GM18867 (cell line): Measurements from ENCODE around the gene POMT1.
A peak's percentile ranks its signal among the peaks of the same experiment; 100 is the strongest.
"Not testable (repeated sequence)": the region's sequence is repeated elsewhere in the genome, so short reads cannot be mapped to it uniquely, and the experiment has no call there.

Experiments used
- ATAC-seq: cut with Tn5 transposase; IDR thresholded peaks from one replicate; pipeline ENCODE4 v1.9.1; 2021; ENCODE audit warnings: mild to moderate bottlenecking, moderate library complexity; ENCODE audit not compliant: unreplicated experiment

Gene POMT1, protein sequence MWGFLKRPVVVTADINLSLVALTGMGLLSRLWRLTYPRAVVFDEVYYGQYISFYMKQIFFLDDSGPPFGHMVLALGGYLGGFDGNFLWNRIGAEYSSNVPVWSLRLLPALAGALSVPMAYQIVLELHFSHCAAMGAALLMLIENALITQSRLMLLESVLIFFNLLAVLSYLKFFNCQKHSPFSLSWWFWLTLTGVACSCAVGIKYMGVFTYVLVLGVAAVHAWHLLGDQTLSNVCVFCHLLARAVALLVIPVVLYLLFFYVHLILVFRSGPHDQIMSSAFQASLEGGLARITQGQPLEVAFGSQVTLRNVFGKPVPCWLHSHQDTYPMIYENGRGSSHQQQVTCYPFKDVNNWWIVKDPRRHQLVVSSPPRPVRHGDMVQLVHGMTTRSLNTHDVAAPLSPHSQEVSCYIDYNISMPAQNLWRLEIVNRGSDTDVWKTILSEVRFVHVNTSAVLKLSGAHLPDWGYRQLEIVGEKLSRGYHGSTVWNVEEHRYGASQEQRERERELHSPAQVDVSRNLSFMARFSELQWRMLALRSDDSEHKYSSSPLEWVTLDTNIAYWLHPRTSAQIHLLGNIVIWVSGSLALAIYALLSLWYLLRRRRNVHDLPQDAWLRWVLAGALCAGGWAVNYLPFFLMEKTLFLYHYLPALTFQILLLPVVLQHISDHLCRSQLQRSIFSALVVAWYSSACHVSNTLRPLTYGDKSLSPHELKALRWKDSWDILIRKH

DNA sequence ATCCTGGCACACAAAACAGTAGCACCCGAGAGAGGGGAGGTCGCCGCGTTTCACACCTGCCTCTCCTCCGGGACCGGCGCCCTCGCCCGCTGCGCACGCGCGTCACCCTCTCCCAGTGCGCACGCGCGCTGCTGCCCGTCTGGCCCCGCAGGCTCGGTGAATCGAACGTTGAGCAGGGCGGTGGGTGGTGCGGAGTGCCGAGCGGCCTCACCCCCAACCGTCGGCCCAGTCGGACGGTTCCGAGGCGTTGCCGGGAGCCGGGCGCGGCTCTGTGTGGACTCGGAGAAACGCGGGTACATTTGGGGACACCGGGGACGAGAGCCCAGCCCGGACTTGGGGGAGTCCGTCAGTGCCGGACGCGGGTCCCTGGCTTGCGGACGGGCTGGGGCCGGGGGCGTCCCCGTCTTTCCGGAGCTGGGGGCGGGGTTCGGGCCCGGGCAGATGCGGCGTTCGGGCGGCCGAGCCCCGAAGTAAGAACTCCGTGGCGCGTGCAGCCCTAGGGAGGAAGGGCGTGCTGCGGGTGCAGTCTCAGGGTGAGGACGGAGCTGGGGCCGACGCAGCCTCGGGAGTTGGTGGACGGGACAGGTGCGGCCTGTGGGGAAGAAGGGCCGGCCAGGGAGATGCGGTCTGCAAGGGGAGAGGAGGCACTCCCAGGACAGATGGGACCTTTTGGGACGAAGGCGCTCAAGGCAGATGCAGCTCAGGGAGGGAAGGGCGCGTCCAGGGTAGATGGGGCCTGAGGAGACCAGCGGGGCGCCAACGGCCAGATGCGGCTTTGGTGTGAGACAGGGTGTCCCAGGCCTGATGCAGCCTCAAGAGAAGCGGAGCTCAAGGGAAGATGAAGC, at the start of gene POMT1:
TSS of gene POMT1 (plus strand) at position 138 of the 845 bp plus-strand sequence. CDS start 1,301 bp downstream, outside the sequence.
- ATAC-seq = peak; percentile 84

DNA sequence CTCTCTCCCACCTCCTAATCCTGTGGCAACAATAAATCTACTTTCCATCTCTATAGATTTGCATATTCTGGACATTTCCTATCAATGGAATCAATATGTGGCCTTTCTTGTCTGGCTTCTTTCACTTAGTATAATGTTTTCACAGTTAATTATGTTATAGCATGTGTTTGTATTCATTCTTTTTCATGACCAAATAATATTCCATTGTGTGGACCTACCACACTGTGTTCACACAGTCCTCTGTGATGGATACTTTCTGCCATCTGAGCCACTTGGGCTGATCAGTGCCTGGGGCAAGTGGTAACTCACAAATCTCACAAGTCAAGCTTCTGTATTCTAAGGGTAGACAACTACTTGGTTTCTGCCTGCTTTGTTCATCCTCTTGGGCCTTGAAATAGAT, 48.7 kb upstream of the POMT1 start:
- ATAC-seq = no peak

DNA sequence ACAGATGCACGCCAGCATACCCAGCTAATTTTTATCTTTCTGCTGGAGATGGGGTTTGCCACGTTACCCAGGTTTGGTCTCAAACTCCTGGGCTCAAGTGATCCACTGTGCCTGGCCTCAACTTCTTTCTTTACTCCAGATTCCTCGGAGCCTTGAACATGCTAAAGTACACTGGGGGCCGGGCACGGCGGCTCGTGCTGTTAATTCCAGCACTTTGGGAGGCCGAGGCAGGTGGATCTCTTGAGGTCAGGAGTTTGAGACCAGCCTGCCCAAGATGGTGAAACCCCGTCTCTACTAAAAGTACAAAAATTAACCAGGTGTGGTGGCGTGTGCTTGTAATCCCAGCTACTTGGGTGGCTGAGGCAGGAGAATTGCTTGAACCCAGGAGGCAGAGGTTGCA, 47.1 kb upstream of the POMT1 start:
- ATAC-seq = not testable (repeated sequence)

DNA sequence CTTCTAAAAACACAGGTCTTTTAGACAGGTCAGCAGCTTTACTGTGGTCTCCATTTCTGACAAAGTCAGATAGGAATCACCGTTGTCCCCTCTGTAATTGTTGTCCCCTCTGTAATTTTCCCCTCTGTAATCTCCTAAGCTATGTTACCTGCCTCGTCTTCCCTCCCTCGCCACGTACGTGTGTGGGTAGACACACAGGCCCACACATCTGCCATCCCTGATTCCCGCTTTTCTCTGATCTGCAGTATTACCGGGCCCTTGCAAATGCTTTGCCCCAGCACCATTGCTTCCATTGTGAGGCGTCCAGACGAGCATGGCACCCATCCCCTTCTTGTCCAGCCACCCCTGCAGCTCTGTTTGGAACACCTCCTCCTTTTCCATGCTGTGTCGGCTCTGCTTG, 45.0 kb upstream of the POMT1 start:
- no peak for ATAC-seq

DNA sequence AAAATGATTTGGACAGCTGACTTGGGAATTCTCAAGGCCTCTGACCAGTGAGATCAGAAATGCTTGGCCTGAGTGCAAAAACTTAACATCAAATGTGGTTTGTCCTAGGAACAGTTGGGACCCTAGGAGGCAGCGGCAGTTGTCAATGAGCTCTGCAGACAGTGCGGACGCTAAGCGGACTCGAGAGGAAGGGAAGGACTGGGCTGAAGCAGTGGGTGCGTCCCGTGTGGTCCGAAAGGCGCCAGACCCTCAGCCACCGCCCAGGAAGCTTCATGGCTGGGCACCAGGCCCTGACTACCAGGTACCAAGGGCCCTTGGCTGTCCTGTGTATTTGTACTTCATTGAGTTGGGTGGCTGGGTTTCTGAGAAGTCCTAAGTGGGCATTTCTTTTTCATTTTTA, 43.7 kb upstream of the POMT1 start:
- ATAC-seq = no peak

DNA sequence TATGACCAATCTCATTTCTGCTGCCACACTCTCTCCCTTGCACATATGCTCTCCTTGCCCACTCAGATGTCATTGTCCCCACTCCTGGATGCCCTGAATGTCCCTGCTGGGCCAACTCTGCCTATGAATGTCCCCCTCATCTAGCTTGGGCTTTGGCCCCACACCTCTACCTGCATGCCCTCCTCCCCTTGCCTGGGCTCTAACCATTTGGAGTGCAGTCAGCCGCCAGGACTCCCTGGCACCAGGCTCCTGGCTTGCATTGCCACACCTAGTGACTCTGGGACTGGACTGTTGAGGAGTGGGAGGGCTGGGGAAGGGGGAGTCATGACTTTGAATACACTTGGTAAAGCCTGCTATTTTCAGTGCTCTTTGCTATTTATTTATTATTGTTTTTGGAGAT, 41.6 kb upstream of the POMT1 start:
- ATAC-seq = no peak

DNA sequence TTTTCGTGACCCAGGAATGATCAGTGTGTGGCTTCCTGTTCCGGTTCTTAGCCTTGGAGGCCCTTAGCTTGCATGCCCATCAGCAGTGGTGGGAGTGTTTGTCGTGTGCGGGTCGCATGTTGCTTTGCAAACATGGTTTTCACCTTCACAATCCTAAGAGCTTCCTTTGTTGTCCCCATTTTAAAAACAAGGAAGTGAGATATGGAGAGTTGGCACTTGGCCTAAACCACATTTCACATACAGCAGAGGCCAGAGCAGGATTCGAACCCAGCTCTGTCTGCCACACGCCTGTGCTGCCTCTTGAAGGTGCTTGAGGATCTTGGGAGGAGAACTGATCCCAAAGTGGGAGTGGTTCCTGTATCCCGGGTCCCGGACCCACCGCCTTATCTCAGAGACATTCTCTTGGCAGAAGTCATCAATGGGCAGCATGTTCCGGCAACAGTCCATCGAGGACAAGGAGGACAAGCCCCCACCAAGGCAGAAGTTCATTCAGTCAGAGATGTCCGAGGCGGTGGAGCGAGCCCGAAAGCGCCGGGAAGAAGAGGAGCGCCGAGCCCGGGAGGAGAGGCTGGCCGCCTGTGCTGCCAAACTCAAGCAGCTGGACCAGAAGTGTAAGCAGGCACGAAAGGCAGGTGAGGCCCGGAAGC, 38.2 kb upstream of the POMT1 start:
- ATAC-seq = no peak

DNA sequence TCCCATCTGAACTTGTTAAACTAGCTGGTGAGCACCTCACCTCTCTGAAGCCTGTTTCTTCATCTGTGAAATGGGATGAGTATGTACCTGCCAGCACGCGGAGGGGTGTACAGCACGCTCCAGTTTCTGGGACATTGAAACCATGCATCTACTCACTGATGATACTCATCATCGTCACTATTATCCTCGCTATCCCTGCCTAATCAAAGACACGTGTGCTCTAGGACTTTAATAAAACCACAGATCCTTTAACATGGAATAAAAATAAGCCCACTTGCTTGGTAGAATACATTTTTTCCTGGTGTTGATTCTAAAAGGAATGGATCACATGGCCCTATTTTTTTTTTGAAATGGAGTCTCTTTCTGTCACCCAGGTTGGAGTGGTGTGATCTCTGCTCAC, 37.3 kb upstream of the POMT1 start:
- ATAC-seq = no peak

DNA sequence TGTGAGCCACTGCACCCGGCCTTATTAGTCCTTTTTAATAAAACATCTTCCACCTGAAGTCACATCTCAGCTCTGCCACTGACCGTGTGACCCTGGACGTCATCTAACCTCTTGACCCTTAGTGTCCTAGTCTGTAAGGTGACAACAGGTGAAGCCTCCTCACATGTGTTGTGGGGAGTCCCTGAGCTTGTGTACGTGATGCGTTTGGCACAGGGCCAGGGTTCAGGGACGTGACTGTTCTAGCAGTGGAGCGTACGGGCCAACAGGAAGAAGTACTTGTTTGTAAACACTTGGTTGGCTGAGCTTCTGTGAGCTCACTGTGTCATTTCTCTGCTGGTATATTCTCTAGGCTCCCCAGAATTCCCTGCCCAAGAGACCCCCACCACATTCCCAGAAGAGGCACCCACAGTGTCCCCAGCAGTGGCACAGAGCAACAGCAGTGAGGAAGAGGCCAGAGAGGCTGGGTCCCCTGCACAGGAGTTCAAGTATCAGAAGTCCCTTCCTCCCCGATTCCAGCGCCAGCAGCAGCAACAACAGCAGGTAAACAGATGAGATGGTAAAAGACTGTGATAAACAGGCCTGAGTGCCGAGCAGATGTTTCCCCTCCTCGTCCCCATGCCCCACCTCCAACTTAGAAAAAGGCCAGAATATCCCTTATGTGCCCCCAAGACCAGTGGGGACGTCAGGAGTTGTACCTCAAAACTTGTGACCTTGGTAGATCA, 35.3 kb upstream of the POMT1 start:
- no peak for ATAC-seq

DNA sequence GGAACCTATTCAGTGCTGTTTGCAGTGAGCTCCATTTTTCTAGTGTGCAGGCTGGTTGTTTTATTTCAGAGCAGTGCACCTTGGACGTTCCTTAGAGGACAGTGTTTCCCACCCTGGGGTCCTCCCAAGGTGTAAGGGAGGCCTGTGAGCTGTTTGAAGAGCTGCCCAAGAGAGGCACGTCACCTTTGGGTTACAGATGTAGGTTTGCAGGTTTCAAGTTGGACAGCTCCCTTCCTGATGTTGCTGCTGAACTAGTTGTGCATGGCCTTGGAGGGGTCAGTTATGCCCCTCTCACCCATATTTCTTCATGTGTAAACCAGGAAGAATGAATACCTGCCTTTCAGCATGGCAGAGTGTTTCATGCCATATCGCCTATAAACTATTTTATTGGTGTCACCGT, 34.7 kb upstream of the POMT1 start:
- ATAC-seq = no peak

DNA sequence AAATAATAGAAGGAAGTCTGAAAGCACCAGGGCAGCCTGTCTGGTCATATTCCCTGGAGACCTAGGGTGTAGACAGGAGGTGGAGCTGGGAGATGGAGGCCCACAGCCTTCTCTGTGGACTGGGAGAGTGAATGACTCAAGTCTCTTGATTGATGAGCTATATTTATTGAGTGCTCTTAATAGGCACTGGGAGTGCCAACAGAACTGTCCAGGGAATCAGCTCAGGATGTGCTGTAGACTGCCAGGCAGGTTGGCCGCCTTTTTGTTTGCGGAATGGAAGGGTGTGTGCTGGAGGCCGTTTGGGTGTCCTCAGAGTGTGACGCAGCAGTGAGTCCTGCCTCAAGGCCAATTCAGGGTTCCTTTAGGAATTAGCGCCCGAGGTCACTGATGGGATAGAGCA, 33.4 kb upstream of the POMT1 start:
- ATAC-seq = no peak

DNA sequence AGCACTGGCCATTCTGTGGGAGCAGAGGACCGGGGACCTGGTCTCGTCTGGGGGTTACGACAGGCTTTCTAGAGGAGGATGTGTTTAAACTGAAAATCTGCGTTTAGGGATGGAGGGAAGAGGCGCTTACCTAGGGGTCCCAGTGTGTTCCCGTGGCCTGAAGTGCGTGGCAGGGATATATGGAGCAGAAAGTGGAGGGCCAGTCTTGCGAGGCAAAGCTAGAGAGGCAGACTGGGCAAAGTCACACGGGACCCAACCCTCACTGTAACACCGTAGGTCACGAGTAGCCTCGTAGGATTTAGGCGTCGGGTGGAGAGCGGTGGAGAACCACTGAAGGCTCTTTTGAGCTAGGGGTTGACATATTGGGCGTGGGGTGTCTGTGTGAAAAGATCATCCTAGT, 32.8 kb upstream of the POMT1 start:
- ATAC-seq = no peak

DNA sequence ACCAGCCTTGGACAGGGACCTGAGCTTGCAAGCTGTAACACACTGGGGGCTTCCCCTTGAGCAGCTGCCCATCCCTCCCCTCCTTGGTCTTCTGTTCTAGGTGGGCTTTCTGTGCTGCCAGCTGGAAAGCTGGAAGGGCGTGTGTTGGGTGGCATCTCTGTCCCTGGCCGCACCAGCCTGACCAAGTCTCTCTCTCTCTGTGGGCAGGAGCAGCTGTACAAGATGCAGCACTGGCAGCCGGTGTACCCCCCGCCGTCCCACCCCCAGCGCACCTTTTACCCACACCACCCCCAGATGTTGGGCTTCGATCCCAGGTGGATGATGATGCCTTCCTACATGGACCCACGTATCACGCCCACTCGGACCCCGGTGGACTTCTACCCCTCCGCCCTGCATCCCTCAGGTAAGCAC, 32.1 kb upstream of the POMT1 start:
- no peak for ATAC-seq

DNA sequence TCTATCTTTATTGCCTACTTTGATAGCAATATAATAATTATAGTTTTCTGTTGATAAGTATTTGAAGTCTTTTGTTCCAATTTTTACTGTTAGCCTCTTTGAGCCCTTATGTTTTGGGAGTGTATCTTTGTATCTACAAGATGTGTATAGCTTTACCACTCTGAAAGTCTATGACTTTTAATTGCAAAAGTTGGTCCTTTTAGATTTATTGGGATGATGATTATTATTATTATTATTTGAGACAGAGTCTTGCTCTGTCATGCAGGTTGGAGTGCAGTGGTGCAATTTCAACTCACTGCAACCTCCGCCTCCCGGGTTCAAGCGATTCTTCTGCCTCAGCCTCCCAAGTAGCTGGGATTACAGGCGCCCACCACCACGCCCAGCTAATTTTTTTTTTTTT, 30.6 kb upstream of the POMT1 start:
- ATAC-seq = not testable (repeated sequence)

DNA sequence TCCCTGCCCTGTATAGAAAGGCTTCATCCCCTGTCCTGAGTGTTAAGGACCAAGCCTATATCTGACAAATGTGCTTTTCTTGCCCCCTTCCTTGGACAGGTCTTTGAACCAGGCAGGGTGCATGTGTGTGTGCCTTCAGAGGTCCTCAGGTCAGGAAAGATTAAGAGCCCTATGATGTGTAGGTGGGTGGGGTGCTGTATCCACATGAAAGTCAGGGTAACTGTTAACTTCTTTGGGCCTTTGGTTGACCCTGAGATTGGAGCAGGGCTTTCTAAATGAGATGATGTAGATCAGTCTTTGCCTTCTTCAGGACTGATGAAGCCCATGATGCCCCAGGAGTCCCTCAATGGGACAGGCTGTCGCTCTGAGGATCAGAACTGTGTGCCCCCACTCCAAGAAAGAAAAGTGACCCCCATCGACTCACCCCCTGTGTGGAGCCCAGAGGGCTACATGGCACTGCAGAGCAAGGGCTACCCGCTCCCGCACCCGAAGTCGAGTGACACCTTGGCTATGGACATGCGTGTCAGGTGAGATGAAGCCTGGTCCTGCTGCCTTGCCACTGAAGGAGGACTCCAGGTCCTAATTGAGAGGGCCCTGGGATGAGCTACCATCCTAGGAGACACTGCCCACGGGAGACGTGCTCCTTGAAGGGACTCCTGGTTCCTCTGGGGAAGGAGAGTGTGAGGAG, 29.4 kb upstream of the POMT1 start:
- ATAC-seq = no peak

DNA sequence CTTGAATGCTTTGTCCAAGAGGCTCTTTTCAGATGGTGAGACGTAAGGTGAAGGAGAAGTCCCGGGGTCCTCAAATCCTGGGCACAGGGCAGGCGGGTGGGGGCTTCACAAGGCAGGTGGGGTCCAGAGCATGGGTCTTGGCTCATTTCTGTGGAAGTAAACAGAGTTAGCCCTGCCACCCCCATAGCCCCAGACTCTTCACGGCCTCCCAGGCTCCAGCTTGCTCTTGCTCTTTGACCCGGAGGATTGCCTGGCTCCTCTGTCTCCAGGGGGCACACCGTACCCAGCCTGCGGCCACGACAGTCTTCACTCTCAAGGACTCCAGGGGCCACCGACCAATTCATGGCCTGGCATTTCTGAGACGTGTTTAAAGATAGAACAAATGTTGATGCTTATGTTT, 28.8 kb upstream of the POMT1 start:
- ATAC-seq = no peak

DNA sequence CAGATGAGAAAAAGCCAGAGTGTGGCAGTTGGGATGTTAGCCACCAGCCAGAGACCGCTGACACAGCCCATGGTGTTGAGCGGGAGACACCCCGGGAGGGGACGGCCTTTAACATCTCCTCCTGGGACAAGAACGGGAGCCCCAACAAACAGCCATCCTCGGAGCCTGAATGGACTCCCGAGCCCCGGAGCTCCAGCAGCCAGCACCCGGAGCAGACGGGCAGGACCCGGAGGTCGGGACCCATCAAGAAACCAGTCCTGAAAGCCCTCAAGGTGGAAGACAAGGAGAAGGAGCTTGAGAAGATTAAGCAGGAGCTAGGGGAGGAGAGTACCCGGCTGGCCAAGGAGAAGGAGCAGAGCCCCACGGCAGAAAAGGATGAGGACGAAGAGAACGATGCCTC, 28.0 kb upstream of the POMT1 start:
- ATAC-seq = no peak

DNA sequence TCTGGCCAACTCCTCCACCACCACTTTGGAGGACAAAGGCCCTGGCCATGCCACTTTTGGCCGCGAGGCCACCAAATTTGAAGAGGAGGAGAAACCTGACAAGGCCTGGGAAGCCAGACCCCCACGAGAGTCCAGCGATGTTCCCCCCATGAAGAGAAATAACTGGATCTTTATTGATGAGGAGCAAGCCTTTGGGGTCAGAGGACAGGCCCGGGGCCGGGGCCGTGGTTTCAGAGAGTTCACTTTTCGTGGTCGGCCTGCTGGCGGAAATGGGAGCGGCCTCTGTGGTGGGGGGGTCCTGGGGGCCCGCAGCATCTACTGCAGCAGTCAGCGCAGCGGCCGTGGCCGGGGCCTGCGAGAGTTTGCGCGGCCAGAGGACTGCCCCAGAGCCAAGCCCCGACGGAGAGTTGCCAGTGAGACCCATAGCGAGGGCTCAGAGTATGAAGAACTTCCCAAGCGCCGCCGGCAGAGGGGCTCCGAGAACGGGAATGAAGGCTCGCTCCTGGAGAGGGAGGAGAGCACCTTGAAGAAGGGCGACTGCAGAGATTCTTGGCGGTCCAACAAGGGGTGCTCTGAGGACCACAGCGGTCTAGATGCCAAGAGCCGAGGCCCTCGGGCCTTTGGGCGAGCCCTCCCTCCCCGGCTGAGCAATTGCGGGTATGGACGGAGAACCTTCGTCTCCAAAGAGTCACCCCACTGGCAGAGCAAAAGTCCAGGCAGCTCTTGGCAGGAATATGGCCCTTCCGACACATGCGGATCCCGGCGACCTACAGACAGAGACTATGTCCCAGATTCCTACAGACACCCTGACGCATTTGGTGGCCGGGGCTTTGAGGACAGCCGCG, 27.4 kb upstream of the POMT1 start:
- no peak for ATAC-seq
